Smooth muscle cell of bladder (primary cell): Measurements from ENCODE around the gene OTOS. TPM values are rescaled to one million over a fixed set of nuclear protein-coding genes. Genes with fewer than 3 reads are reported as not detected.

Experiments used
- total RNA-seq: library from RNA; depleted of rRNA; stranded (reverse); fragments of >200 nt; gene quantifications from 2 replicates; pipeline ENCODE4 v1.2.3, GENCODE V29; 2014

The OTOS gene
- not detected in 2 replicates for total RNA-seq

GRCh38 chr2:240140511-240140910, at the start of gene OTOS:
TSS of gene OTOS (minus strand) at chr2:240140658. CDS start at chr2:240140326, 332 bp downstream.

GRCh38 chr2:240136013-240136670, 4.3 kb downstream of the OTOS start, which contains the start of gene COPS9:
TSS of gene COPS9 (minus strand) at chr2:240136305. CDS start at chr2:240136284, 21 bp downstream.

Other genes starting within 250 kb of the OTOS start
- 101 and 135 TPM in 2 replicates for gene NDUFA10, start 115.3 kb downstream of the OTOS start, total RNA-seq
- not detected in 2 replicates for gene OR6B2, start 110.2 kb downstream of the OTOS start, total RNA-seq
- not detected in 2 replicates for gene OR6B3, start 87.1 kb downstream of the OTOS start, total RNA-seq
- gene COPS9, start 4.4 kb downstream of the OTOS start, total RNA-seq: 93.3 and 122 TPM in 2 replicates